Measurements from ENCODE around the gene KRTAP5-6.
"Not testable (repeated sequence)": the region's sequence is repeated elsewhere in the genome, so short reads cannot be mapped to it uniquely, and the experiment has no call there.

KRTAP5-6 gene

DNA sequence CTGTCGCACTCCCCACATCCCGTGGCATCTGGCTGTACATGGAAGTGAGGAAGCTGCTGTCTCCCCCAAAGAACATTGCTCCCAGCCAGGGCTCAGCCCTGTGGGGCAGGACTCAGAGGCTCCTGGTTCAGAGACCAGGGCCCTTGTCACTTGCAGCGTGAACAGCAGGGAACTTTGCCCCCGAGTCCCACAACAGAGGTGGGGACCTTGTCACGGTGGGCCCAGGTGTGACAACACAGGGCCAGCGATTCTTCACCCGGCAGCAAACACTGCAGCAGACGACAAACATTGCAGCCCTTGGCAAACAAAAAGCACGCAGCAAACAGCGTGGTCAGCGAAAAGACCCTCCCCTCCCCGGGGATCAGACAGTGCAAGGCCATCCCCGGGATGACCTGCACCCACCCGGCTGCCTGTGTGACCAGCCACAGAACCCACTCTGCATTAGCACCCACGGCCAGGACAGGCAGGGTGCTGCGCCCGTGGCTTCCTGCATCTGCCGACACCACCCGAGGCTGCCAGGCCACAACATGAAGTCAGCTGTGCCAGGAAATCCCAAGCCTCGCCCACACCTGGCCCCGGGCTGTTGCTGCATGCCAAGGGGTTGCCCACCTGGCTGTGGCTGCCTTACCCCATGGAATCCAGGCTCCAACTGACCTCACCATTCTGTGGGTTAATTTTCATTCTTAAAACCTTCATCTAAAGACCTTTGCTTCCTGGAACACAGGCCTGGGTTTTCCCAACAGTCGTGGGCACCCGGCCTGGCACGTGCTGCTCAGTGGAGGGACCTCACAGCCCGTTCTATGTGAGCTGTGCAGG is 35.3 kb upstream of the KRTAP5-6 start:
- DNase-seq (ENCODE audit: low spot score), result not testable (repeated sequence)

DNA sequence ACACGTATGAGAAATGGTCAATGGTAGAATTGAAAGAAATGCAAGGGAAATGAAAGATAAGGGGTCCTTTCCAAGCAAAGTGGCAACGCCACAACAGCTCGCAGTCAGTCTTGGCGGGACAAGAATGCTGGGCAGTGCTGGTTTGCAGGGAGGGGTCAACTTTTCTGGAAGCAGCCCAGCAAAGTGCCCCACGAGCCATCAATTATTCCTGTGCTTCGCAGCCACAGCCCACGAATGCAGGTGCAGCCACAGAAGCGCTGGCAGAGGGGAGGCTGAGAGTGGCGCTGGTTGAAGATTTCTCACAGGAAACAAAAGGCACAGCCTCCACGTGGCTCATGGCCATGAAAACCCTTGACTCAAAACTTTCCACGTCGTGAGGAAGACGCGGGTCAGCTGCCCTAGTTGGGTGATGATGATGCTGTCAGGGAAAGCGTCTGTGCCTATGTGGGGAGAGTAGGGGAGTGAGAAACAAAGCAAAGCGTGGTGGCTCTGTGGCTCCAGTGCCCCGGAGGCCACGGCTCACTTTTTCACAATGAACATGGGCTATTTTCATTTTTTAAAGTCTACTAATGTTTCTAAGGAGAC is 34.2 kb upstream of the KRTAP5-6 start:
- DNase-seq (ENCODE audit: low spot score), result not testable (repeated sequence)

DNA sequence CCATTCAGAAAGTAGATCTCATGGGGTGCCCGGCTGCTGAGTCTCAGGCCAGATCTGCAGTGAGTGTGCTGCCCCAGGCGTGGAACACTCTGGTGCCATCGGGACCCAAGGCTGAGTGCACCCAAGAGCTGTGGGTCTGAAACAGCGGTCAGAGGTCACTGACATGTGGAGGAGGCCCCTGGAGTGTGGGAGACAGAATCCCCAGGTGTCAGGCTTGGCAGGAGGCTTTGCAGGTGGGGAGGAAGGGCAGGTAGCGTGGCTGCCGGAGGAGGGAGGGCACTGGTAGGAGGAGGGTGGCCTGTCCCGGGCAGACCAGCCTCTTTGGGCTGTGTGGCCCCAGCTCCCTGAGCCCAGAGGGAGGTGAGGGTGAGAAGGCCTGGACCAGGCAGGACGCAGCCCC is 31.7 kb upstream of the KRTAP5-6 start:
- no peak for DNase-seq (ENCODE audit: low spot score)

DNA sequence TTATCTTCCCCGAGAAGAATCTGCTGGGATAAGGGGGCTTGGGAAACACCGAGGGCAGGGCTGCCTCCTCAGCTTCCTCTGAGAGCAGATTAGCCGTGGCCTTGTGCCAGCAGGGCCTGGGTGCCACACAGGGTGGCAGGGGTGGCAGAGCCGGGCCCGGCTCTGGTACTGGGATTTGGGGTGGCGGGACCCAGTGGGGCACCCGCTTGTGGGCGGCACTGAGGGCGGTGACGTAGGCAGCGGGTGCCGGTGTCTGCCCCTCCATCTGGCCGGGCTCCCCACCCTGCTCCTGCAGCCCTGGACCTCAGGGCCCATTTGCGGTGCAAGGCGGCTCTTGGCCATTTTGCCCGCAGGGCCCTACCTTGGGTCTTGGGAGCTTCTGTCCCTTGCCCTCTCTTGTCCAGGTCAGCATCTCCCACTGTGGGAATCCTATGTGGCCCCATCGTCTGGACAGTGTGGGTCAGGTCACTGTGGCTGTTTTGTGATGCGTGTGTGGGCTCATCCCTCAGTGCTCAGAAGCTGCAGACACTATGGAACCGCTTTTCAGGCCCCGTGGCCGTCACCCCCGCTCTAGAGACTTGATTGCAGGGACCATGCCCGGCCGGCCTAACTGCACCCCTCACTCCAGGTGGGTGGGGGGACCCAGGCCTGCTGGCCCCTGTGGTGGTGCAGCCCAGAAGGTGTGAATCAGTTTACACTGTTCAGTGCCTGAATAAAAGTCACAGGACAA is 29.7 kb upstream of the KRTAP5-6 start:
- DNase-seq (ENCODE audit: low spot score), result no peak

DNA sequence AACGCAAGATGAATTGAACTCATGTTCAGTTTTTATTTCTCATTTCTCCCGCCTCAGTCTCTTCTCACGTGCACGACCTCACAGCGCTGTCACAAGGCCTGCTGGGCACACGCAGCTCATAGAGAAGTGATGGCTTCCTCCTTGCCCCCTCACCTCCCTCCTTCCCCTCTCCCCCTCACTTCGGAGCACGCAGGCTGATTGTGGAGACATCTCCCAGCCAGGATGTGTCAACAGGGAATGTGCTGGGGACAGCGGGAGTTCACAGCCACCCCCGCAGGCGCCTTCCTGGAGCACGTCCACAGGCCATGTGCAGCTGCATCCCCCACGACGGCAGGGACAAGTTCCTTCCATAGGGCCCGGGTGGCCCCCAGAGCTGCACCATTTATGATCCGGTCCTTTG is 29.1 kb upstream of the KRTAP5-6 start:
- no peak for DNase-seq (ENCODE audit: low spot score)

DNA sequence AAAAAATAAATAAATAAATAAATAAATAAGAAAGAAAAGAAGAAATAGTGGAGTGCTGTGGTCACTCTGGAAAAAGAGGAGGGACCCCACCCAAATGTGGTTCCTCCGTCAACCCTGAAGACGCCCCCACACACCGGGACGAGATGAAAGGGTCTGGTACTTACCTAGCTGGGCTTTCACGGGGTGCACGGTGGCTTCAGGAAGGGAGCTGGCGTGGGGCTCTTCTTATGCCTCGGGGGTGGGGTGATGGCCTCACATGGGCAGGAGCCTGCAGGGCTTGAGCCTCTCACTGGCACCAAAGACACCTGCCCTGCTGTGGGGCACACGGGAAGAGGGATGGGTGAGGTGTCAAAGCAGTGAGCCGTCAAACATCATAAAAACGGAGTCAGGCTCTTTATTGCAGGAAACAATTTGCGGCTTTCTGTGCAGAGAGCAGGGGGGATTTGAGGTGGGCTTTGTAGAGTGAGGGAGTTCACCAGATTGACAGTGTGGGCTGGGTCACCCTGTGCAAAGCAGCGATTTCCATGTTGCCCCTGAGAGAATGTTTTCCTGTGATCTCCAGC is 28.0 kb upstream of the KRTAP5-6 start:
- no peak for DNase-seq (ENCODE audit: low spot score)

DNA sequence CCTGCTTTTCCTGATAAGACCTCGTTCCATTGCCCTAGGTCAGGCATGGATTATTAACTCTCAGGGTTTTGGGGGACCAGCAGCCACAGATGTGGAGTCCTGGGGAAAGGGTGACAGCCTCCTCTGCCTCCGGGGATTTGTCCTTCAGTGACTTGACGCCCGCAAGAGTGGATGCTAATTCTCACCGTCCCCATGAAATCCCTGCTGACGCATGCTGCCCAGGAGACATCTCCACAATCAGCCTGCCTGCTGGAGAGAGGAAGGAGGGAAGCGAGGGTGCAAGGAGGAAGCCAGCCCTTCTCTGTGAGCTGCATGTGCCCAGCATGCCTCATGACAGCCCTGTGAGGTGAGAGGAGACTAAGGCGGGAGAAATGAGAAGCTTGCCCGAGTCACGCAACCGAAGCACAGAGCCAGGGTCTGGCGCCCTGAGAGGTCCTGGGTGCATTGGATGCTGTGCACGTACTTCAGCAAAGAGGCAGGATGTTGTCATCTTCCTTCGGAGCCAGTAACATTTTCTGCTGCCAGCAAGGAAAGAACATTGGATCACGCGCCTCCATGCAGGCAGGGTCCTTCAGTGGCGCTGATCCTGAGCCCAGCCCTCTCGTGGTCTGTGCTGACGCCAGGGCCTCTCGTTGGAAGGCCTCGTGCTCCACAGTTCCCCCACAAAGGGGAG is 27.3 kb upstream of the KRTAP5-6 start:
- DNase-seq (ENCODE audit: low spot score), result no peak

DNA sequence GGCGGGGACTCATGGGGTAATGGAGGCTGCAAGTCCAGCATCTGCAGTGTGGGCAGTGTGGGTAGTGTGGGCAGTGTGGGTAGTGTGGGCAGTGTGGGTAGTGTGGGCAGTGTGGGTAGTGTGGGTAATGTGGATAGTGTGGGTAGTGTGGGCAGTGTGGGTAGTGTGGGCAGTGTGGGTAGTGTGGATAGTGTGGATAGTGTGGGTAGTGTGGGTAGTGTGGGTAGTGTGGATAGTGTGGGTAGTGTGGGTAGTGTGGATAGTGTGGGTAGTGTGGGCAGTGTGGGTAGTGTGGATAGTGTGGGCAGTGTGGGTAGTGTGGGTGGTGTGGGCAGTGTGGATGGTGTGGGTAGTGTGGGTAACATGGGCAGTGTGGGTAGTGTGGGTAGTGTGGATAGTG is 26.5 kb upstream of the KRTAP5-6 start:
- DNase-seq (ENCODE audit: low spot score), result not testable (repeated sequence)

DNA sequence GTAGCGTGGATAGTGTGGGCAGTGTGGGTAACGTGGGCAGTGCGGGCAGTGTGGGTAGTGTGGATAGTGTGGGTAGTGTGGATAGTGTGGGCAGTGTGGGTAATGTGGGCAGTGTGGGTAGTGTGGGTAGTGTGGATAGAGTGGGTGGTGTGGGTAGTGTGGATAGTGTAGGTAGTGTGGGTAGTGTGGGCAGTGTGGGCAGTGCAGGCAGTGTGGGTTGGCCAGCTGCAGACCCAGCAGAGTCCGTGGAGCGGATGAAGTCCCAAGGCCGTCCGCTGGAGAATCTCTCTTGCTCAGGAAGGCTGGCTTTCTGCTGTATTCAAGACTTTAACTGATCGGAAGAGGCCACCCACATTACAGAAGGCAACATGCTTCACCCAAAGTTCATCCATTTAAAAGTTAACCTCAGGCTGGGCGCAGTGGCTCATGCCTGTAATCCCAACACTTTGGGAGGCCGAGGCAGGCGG is 26.1 kb upstream of the KRTAP5-6 start:
- no peak for DNase-seq (ENCODE audit: low spot score)

DNA sequence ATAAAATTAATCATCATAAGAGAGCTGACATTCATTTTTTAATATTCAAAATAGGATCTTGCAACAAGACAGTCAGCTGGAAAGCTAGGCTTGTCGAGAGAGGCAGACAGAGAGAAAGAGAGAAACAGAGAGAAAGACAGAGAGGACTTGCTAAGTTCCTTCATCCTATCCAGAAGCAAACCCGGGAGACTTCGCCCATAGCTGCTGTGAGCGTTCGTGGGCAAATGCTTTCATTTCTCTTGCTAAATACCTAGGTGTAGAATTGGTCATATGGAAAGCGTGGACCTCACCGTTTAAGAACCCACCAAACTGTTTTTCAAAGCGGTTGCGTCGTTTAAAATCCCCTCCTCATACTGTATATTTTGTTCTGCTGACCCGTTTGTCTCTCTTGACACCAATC is 25.3 kb upstream of the KRTAP5-6 start:
- DNase-seq (ENCODE audit: low spot score), result no peak

DNA sequence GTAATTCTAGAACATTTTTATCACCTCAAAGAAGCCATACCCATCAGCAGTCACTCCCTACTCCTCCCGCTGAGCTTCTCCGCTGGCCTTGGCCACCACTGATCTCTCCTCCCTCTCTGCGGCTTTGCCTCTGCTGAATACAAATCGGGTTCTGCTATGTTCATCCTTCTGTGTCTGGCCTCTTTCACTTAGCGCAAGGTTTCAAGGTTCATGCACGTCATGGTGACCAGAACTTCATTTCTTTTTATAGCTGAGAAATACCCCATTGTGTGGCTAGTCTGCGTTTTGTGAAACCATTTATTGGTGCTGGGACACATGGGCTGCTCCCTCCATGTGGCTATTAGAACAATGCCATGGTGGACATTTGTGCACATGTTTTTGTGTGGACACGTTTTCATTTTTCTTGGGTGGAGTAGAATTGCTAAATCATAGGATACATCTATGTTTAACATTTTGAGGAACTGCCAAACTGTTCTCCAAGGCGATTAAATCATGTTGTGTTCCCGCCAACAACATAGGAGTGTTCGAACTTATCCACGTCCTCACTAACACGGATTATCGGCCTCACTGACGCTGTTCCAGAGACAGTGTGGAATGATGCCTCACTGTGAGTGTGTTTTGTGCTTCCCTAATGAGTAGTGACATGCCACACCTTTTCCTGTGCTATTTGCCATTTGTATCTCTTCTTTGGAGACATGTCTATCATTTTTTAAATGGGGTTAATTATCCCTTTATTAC is 24.2 kb upstream of the KRTAP5-6 start:
- no peak for DNase-seq (ENCODE audit: low spot score)

DNA sequence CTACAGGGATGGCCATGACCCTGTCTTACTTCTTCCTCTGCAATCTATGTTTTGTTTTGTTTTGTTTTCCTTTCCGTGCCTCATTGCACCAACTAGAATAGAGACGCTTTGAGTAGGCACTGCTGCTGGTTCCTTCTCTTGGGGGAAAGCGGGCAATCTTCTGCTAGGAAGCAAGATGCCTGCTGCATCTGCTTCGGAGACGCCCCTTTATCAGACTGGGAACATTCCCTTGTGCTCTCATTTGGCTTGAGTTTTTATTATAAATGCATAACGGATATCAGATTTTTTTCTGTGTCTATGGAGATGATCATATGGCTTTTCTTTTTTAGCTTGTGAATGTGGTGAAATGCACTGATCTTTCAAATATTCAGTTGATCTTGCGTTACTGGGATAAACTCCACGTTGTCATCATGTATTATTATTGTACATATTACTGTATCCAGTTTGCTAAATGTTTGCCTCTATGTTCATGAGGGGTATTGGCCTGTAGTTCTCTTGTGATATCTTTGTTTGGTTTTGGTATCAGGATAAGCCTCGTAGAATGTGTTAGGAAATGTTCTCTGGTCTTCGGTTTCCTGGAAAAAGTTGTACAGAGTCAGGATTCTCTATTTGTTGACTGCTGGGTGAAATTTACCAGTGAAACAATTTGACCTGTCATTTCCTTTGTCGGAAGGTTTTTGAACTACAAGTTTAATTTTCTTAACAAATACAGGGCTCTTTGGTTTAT is 23.4 kb upstream of the KRTAP5-6 start:
- no peak for DNase-seq (ENCODE audit: low spot score)

DNA sequence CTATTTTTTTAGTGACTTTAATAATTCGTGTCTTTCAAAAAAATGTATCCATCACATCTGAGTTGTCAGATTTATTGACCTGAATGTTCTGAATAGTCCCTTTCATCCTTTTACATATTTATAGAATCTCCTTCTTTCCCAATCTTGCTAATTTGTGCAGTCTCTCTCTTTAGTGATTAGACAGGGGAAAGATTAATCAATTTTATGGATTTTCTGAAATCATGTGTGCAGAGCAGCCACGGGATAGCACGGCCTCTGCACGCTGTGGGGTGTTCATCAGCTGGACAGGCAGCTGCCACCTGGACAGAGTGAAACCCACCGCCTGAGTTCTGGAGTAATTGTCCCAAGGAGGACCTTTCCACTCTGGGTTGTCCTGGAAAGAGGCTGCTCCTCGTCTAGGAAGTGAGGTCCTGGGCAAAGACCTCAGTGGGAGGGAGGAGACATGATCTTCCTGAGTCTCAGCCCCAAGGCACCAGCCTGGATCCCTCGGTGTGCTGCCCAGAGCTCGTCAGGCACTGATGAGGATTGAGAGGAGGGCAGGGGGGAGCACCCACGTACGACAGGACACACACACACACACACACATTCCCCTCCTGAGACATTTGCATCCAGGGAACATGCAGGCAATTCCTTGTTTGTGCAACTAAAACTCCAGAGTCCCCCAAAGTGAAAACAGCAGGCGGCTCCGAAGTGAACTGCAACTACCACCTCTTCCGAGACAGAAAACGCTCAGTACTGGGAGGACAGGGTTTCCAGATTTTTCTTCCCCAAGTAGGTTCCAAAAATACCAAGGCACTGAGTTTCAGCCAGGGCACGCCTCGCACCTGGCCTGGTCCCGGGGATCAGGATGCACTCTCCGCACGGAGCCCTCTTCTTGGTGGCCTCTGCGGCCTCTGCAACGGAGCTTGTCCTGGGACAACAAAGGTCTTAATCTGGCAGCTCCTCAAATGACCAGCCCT is 22.5 kb upstream of the KRTAP5-6 start:
- no peak for DNase-seq (ENCODE audit: low spot score)

DNA sequence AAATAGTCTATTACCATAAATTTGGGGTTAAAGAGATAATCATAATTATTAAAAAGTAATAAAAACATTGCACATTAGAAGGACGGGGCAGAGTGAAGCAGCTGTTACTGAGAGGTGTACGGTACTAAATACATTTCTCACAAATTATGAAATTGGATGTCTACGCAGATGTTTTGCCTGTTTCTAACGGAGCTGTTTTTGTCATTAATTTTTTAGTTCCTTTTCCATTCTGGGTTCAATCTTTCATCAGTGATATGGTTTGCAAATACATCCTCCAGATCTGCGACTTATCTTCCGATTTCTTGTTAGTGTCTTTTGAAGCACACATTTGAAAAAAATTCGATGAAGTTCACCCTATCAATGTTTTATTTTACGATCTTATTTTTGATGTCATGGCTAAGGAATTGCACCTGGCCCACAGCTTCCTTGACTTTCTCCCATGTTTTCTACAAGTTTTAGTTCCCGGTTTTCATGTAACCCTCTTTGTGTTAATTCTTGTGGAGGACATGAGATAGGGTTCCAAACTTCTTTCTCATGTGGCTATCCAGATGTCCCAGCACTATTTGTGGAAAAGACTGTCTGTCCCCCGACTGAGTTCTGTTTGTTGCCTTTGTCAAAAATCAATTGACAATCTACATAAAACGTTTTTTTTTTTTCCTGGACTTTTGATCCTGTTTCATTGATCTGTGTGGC is 21.3 kb upstream of the KRTAP5-6 start:
- no peak for DNase-seq (ENCODE audit: low spot score)

DNA sequence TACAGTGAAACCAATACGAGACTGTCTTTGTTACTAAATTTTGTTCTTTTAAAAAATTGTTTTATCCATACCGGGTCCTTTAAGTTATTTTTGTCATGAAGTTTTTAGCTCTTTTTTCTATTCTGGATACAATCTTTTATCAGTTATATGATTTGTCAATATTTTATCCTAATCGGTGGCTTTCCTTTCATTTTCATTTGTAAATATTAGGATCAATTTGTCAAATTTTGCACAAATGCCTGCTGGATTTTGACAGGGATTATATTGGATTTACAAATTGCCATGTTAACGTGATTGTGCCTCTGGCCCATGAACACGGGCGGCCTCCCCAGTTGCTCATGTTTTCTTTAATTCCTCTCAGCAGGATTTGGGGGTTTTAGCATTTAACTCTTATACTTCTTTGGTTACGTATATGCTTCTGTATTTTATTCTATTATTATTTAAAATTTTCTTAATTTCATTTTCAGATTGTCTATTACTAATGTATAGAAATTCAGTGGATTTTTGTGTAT is 20.7 kb upstream of the KRTAP5-6 start:
- no peak for DNase-seq (ENCODE audit: low spot score)

DNA sequence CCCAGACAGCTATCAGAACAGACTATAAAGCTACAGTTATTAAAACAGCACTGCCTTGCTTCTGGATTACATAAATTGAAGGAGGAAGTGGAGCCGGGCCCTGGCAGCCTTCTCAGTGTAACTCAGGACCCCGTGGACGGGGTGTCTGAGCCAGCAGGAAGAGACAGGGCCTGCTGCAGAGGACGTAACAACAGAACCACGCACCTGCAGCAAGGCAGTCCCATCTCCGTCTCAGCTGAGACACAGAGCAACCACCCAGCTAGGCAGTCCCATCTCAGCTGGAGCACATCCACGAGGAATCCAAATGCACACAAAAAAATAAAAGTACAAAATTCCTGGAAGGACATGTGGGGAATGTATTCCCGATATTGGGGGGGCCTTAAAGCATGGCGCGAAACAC is 17.1 kb upstream of the KRTAP5-6 start:
- no peak for DNase-seq (ENCODE audit: low spot score)

DNA sequence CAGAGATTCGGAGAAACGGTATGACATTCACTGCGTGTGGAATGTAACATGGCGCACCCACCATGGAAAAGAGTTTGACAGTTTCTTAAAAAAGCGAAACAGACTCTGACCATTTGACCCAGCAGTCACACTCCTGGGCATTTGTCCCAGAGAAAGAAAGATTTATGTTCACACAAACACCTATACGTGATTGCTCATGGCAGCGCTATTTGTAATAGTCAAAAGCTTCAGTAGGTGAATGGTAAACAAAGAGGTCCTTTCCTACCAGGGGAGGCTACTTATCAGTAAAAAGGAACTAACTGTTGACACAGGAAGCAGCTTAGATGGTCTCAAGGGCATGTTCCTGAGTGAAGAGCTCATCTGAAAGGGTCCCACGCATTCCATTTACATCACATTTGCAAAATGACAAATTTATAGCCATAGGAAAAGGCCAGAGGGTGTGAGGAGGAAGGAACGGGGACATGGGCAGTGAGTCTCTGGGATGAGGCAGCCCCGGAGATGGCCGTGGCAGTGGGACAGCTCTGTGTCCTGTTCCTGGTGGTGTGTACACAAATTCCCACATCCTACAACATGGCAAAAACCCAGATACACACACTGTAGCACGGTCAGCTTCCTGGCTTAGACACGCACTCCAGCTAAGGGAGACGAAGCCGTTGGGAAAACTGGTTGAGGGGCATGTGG is 14.6 kb upstream of the KRTAP5-6 start:
- no peak for DNase-seq (ENCODE audit: low spot score)

DNA sequence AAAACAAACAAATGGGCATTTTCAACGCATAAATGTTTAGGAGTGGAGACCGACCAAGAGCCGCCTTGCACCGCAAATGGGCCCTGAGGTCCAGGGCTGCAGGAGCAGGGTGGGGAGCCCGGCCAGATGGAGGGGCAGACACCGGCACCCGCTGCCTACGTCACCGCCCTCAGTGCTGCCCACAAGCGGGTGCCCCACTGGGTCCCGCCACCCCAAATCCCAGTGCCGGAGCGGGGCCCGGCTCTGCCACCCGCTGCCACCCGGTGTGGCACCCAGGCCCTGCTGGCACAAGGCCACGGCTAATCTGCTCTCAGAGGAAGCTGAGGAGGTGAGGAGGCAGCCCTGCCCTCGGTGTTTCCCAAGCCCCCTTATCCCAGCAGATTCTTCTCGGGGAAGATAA is 13.8 kb upstream of the KRTAP5-6 start:
- DNase-seq (ENCODE audit: low spot score), result not testable (repeated sequence)

All from iPS-NIHi11 (cell line).